ENCODE data around the gene OTUD3.
"Not testable (repeated sequence)": the region's sequence is repeated elsewhere in the genome, so short reads cannot be mapped to it uniquely, and the experiment has no call there.

The OTUD3 gene

GRCh38 chr1:19877821-19878636, 4.2 kb upstream of the OTUD3 start:
- peaks cover 4 to 6% of the 10 kb centered on the region in 2 donors for H3K4me1 Mint-ChIP-seq (ENCODE audit: low read depth in 2 of 2)
- no peaks in the 10 kb centered on the region for H3K9me3 Mint-ChIP-seq
- DNase-seq (no peak), ATAC-seq (replicated peaks) (no peak)
- peaks cover 59 to 72% of the 10 kb centered on the region in 2 donors for H3K27me3 Mint-ChIP-seq
- H3K36me3 Mint-ChIP-seq (ENCODE audit: insufficient read depth) = peaks cover 4% of the 10 kb centered on the region
- no peak overlapping the region for H3K27ac Mint-ChIP-seq
- no peak overlapping the region for H3K4me3 Mint-ChIP-seq

DNA sequence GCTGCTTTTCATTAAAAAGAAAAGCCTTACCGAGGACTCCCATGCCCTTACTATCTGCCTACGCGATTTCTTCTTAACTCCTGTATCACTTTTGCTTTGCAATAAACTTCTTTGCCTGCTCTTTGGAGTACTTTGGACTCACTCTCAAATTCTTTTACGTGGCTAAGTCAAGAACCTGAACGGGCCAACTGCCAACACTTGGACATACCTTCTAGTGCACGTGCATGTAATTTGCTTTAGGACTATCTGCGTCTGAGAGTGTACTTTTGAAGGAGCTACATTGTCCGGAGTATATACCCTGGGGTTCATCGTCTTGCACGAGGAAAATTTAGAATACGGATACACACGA, 3.6 kb upstream of the OTUD3 start:
- ATAC-seq (replicated peaks) (no peak), DNase-seq (no peak)
- Mint-ChIP-seq H3K9me3 (no peaks in the 10 kb centered on the region), H3K27ac (no peak overlapping the region), H3K4me1 (ENCODE audit: low read depth in 2 of 2) (peaks cover 9 to 10% of the 10 kb centered on the region in 2 donors), H3K4me3 (no peak overlapping the region), H3K27me3 (peaks cover 53 to 67% of the 10 kb centered on the region in 2 donors), H3K36me3 (ENCODE audit: insufficient read depth) (peaks cover 4% of the 10 kb centered on the region)

DNA sequence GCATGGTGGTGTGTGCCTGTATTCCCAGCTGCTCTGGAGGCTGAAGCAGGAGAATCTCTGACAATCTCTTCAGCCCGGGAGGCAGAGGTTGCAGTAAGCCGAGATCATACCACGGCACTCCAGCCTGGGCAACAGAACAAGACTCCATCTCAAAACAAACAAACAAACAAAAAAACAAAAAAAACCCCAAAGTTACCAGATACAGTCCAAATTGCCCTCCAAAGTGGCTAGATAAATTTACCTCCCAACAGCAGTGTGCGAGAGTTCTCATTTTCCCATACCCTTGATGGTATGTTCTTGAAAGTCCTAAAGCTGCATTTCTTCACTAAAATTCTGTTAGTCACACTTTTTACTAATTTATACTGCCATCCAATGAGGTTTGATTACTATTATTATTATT, 3.0 kb upstream of the OTUD3 start:
- DNase-seq (no peak), ATAC-seq (replicated peaks) (no peak)
- no peak overlapping the region for H3K4me3 Mint-ChIP-seq
- H3K27ac Mint-ChIP-seq = no peak overlapping the region
- H3K9me3 Mint-ChIP-seq = no peaks in the 10 kb centered on the region
- H3K4me1 Mint-ChIP-seq (ENCODE audit: low read depth in 2 of 2) = peaks cover 14 to 16% of the 10 kb centered on the region in 2 donors
- peaks cover 4% of the 10 kb centered on the region for H3K36me3 Mint-ChIP-seq (ENCODE audit: insufficient read depth)
- H3K27me3 Mint-ChIP-seq = peaks cover 52 to 60% of the 10 kb centered on the region in 2 donors

DNA sequence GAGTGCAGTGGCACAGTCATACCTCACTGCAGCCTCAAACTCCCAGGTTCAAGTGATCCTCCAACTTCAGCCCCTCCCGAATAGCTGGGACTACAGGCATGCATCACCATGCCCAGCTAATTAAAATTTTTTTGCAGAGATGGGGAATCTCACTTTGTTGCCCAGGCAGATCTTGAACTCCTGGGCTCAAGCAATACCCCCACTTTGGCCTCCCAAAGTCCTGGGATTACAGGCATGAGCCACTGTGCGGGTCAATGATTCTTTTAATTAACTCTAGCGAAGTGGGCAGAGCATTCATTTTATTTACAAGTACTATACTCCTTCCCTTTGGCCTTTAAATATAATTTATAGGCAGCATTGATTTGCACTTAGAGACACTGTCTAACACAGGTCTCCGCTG, 2.5 kb upstream of the OTUD3 start:
- ATAC-seq (replicated peaks) = no peak
- no peaks in the 10 kb centered on the region for H3K9me3 Mint-ChIP-seq
- peaks cover 18 to 19% of the 10 kb centered on the region in 2 donors for H3K4me1 Mint-ChIP-seq (ENCODE audit: low read depth in 2 of 2)
- H3K4me3 Mint-ChIP-seq = no peak overlapping the region
- no peak for DNase-seq
- H3K27me3 Mint-ChIP-seq = peaks cover 52 to 56% of the 10 kb centered on the region in 2 donors
- H3K27ac Mint-ChIP-seq = no peak overlapping the region
- peaks cover 4% of the 10 kb centered on the region for H3K36me3 Mint-ChIP-seq (ENCODE audit: insufficient read depth)

GRCh38 chr1:19880841-19881240, 1.4 kb upstream of the OTUD3 start:
- peaks cover 44 to 45% of the 10 kb centered on the region in 2 donors for H3K27me3 Mint-ChIP-seq
- not testable (repeated sequence) for H3K27ac Mint-ChIP-seq; H3K36me3 Mint-ChIP-seq (ENCODE audit: insufficient read depth); H3K4me3 Mint-ChIP-seq; H3K9me3 Mint-ChIP-seq; DNase-seq; ATAC-seq (replicated peaks)
- H3K4me1 Mint-ChIP-seq (ENCODE audit: low read depth in 2 of 2) = peaks cover 25 to 30% of the 10 kb centered on the region in 2 donors

GRCh38 chr1:19884312-19884711, 2.1 kb downstream of the OTUD3 start:
- H3K4me1 Mint-ChIP-seq (ENCODE audit: low read depth in 2 of 2) = peaks cover 30 to 40% of the 10 kb centered on the region in 2 donors
- DNase-seq = no peak
- H3K4me3 Mint-ChIP-seq = peak overlapping the region in 1 of 2 donors; percentile 83
- H3K27ac Mint-ChIP-seq = no peak overlapping the region
- no peak for ATAC-seq (replicated peaks)
- H3K27me3 Mint-ChIP-seq = peaks cover 14 to 16% of the 10 kb centered on the region in 2 donors
- peaks cover 7% of the 10 kb centered on the region for H3K36me3 Mint-ChIP-seq (ENCODE audit: insufficient read depth)
- H3K9me3 Mint-ChIP-seq = no peaks in the 10 kb centered on the region

GRCh38 chr1:19885821-19886220, 3.6 kb downstream of the OTUD3 start:
- Mint-ChIP-seq H3K27ac (no peak overlapping the region), H3K9me3 (no peaks in the 10 kb centered on the region), H3K27me3 (peaks cover under 1 to 1% of the 10 kb centered on the region in 2 donors), H3K4me1 (ENCODE audit: low read depth in 2 of 2) (peaks cover 36 to 49% of the 10 kb centered on the region in 2 donors), H3K36me3 (ENCODE audit: insufficient read depth) (peaks cover 7% of the 10 kb centered on the region), H3K4me3 (no peak overlapping the region)
- no peak for DNase-seq
- no peak for ATAC-seq (replicated peaks)

DNA sequence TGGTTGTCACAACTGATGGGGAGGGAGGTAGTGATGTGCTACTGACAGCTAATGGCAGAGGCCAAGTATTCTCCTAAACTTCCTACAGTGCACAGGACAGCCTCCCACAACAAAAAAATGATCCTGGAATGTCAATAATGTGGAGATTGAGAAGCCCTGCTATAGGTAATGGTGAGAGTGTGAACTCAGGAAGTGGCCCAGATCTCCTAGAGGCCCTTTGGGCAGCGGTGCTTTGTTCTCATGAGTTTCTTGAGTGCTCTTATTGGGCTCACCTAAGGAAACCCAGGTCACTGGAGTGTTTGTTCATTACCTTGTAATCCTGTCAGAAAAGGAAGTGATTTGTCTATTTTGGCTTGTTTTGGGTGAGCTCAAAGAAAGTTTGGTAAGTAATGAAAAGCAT, 5.9 kb downstream of the OTUD3 start:
- Mint-ChIP-seq H3K4me1 (ENCODE audit: low read depth in 2 of 2) (peaks cover 35 to 50% of the 10 kb centered on the region in 2 donors), H3K27ac (no peak overlapping the region), H3K9me3 (no peaks in the 10 kb centered on the region), H3K4me3 (no peak overlapping the region), H3K36me3 (ENCODE audit: insufficient read depth) (peaks cover 7% of the 10 kb centered on the region), H3K27me3 (no peaks in the 10 kb centered on the region)
- DNase-seq (no peak), ATAC-seq (replicated peaks) (no peak)

- Mint-ChIP-seq H3K4me1 (ENCODE audit: low read depth in 2 of 2) (peaks cover 24 to 35% of the 10 kb centered on the region in 2 donors), H3K36me3 (ENCODE audit: insufficient read depth) (peaks cover 16% of the 10 kb centered on the region), H3K4me3 (no peak overlapping the region), H3K27me3 (no peaks in the 10 kb centered on the region), H3K9me3 (no peaks in the 10 kb centered on the region), H3K27ac (peak overlapping the region in 1 of 2 donors; percentile 42)
- ATAC-seq (replicated peaks) = no peak
- no peak for DNase-seq
Observed at GRCh38 chr1:19889656-19890055, 7.5 kb downstream of the OTUD3 start.

DNA sequence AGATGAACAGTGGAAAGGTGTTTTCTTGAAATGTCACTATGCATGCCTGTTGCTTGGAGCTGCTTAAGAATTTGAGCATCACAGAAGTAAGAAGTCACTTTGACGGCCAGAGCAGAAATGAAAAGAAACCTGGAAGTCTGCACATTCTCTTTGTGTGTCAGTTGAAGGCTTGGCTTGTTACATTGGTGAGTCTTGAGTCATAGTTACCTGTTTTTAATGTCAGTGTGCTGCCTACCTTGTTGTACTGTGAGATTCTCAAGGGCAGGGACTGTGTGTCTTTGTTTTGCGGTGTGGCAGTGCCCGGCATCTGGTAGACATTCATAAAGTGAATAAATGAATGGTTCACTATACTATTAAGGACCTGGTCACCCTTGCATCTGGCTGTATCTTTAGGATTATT, 9.9 kb downstream of the OTUD3 start:
- peak overlapping the region in 1 of 2 donors; percentile 73 for H3K27ac Mint-ChIP-seq
- peaks cover 27% of the 10 kb centered on the region for H3K36me3 Mint-ChIP-seq (ENCODE audit: insufficient read depth)
- H3K4me1 Mint-ChIP-seq (ENCODE audit: low read depth in 2 of 2) = peaks cover 17 to 25% of the 10 kb centered on the region in 2 donors
- no peak overlapping the region for H3K4me3 Mint-ChIP-seq
- ATAC-seq (replicated peaks) (no peak), DNase-seq (no peak)
- no peaks in the 10 kb centered on the region for H3K9me3 Mint-ChIP-seq
- no peaks in the 10 kb centered on the region for H3K27me3 Mint-ChIP-seq

- H3K4me1 Mint-ChIP-seq (ENCODE audit: low read depth in 2 of 2) = peaks cover 17 to 20% of the 10 kb centered on the region in 2 donors
- H3K36me3 Mint-ChIP-seq (ENCODE audit: insufficient read depth) = peaks cover 33% of the 10 kb centered on the region
- peak overlapping the region in 1 of 2 donors; percentile 8 for H3K27ac Mint-ChIP-seq
- H3K9me3 Mint-ChIP-seq = no peaks in the 10 kb centered on the region
- H3K27me3 Mint-ChIP-seq = no peaks in the 10 kb centered on the region
- H3K4me3 Mint-ChIP-seq = no peak overlapping the region
- DNase-seq (no peak), ATAC-seq (replicated peaks) (no peak)
Observed at GRCh38 chr1:19892628-19893168, 10.5 kb downstream of the OTUD3 start.

GRCh38 chr1:19893687-19894086, 11.5 kb downstream of the OTUD3 start:
- no peak for ATAC-seq (replicated peaks)
- no peaks in the 10 kb centered on the region for H3K9me3 Mint-ChIP-seq
- H3K27ac Mint-ChIP-seq = no peak overlapping the region
- no peak overlapping the region for H3K4me3 Mint-ChIP-seq
- H3K4me1 Mint-ChIP-seq (ENCODE audit: low read depth in 2 of 2) = peaks cover 12 to 14% of the 10 kb centered on the region in 2 donors
- peaks cover 43% of the 10 kb centered on the region for H3K36me3 Mint-ChIP-seq (ENCODE audit: insufficient read depth)
- H3K27me3 Mint-ChIP-seq = no peaks in the 10 kb centered on the region
- DNase-seq = no peak

DNA sequence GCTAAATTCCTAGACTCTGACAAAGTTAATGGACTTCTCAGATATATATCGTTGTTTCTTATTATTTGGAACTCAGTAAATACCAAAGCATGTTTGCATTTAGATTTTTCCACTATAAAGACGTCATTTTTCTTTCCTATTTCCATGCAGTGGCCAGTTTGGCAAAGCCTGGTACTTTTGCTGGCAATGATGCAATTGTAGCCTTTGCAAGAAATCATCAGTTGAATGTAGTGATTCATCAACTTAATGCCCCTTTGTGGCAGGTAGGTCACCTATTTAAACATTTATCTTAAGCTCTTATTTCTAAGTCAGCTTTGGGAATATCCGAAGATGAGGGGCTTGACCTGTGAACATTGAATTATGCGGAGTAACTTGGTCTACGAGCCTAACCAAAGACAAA, 12.0 kb downstream of the OTUD3 start:
- Mint-ChIP-seq H3K9me3 (no peaks in the 10 kb centered on the region), H3K4me1 (ENCODE audit: low read depth in 2 of 2) (peaks cover 12 to 14% of the 10 kb centered on the region in 2 donors), H3K4me3 (no peak overlapping the region), H3K27ac (no peak overlapping the region), H3K36me3 (ENCODE audit: insufficient read depth) (peaks cover 48% of the 10 kb centered on the region), H3K27me3 (no peaks in the 10 kb centered on the region)
- DNase-seq (no peak), ATAC-seq (replicated peaks) (no peak)

DNA sequence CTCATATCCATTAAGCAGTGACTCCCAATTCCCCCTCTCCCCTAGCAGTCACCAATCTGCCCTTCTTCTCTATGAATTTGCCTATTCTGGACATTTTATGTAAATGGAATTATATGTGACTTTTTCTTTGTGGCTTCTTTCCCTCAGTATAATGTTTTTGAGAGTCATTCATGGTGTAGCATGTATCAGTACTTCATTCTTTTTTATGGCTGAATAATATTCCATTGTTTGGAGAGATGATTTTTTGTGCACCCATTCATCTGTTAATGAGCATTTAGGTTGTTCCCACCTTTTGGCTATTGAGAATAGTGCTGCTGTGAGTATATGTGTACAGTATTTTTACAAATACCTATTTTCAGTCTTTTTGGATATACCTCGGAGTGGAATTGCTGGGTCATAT, 19.5 kb downstream of the OTUD3 start:
- Mint-ChIP-seq H3K36me3 (ENCODE audit: insufficient read depth) (peaks cover 81% of the 10 kb centered on the region), H3K4me3 (no peak overlapping the region), H3K9me3 (no peaks in the 10 kb centered on the region), H3K4me1 (ENCODE audit: low read depth in 2 of 2) (no peaks in the 10 kb centered on the region), H3K27ac (no peak overlapping the region), H3K27me3 (no peaks in the 10 kb centered on the region)
- ATAC-seq (replicated peaks) (no peak), DNase-seq (no peak)
